Natural killer cell treated with Interleukin-12 subunit alpha and Interleukin-12 subunit beta and Interleukin-15 and Interleukin-18, amount 100 ng/mL, for 72 hours (primary cell): ENCODE measurements around the gene PLEKHG2. TPM values are rescaled to one million over a fixed set of nuclear protein-coding genes. Genes with fewer than 3 reads are reported as not detected.
A peak's percentile ranks its signal among the peaks of the same experiment; 100 is the strongest.

Source experiments
- ATAC-seq, 2 donors: fragments of 150-1000 bp; cut with Tn5 transposase in 1 of 2; sonication (Bioruptor Pico), chemical (Tn5 transposase) in 1 of 2; 2 replicates each; pipeline ENCODE4 v1.10.0; 2021
- DNase-seq: peaks from one replicate; pipeline ENCODE4 v3.0.0; 2022; ENCODE audit warnings: low spot score
- H3K27ac Mint-ChIP-seq, 2 donors: 1 replicate in 1 of 2; 2 replicates in 1 of 2; pipeline ENCODE4 v1.8.0; 2022; ENCODE audit warnings: mixed read lengths in 2 of 2, mild to moderate bottlenecking in 1 of 2, moderate library complexity in 1 of 2
- H3K27me3 Mint-ChIP-seq, 2 donors: 1 replicate in 1 of 2; 2 replicates in 1 of 2; pipeline ENCODE4 v1.8.0; 2022; ENCODE audit warnings: mixed read lengths in 2 of 2
- H3K36me3 Mint-ChIP-seq: one replicate; pipeline ENCODE4 v1.8.0; 2022; ENCODE audit warnings: mixed read lengths
- H3K4me1 Mint-ChIP-seq, 2 donors: 1 replicate in 1 of 2; 2 replicates in 1 of 2; pipeline ENCODE4 v1.8.0; 2022; ENCODE audit warnings: low read depth in 2 of 2, mixed read lengths in 2 of 2, mild to moderate bottlenecking in 1 of 2
- H3K4me3 Mint-ChIP-seq: one replicate; pipeline ENCODE4 v1.8.0; 2022; ENCODE audit warnings: mixed read lengths
- H3K9me3 Mint-ChIP-seq: 2 replicates; pipeline ENCODE4 v1.8.0; 2022; ENCODE audit warnings: mixed read lengths
- total RNA-seq, 2 donors: library from RNA; stranded (reverse); gene quantifications; one replicate each; pipeline ENCODE4 v1.2.3, GENCODE V29; 2022

Gene PLEKHG2
- total RNA-seq, 2 donors from 2014 or later = 30.8 to 68.1 TPM

DNA sequence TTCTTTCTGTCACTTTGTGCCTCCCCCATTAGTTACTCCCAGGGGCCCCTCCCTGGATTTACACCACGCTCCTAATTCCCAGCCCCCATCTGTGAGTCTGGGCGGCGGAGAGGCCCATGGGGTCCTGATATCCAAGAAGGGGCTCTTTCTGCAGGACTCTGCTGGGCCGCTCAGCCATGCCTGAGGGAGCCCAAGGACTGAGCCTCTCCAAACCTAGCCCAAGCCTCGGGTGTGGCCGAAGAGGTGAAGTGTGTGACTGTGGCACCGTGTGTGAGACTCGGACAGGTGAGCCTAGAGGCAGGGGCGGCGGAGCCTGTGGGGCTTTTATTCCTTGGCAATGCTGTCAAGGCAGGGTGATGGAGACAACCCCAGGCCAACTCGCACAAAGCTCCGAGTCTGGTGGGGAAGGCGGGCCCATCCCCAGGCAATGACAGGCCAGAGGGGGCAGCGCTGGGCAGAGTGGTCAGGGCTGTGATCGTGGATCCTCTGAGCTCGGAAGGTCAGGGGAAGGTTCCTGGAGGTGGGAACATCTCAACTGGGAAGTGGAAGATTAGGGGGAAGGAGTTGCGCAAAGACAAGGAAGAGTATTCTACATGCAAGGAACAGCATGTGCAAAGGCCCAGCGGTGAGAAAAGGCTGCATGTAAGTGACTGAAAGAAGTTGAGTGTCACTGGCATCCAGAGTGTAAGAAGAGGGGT lies 1.6 kb downstream of the PLEKHG2 start:
- Mint-ChIP-seq H3K4me1 (peaks cover 39 to 40% of the 10 kb centered on the region in 2 donors), H3K27ac (peak overlapping the region; percentile 54 to 76)

DNA sequence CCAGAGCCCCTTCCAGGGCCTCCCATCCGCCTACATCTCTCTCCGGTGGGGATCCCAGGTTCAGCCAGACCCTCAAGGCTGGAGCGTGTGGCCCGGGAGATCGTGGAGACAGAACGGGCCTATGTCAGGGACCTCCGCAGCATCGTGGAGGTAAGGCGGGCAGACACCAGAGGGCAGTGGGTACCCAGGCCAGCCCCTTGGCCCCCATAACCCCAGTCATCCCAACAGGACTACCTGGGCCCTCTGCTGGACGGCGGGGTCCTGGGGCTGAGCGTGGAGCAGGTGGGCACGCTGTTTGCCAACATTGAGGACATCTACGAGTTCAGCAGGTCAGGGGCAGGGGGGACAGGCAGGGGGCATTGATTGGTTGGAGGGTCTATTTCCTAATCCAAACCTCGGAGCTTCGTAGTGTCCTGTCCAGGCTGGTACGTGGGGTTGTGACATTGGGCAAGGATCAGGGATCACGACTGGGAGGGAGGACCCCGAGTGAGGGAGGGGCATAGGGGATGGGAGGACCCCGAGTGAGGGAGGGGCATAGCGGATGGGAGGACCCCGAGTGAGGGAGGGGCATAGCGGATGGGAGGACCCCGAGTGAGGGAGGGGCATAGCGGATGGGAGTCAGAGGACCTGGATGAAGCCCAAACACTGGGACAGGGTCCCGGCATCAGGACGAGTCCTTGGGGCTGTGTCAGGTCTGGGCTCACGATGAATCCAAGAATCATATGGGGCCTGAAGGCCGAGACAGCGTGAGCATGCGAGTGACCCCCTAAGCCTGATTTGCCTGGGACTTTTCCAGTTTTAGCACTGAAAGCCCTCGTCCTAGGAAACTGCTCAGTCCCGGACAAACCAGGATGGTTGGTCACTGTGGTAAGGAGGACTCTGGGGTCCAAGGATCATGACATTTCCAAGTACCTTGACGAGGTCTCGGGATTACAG lies 2.9 kb downstream of the PLEKHG2 start:
- no peak for ATAC-seq
- Mint-ChIP-seq H3K9me3 (no peaks in the 10 kb centered on the region), H3K27ac (no peak overlapping the region), H3K4me1 (peaks cover 34 to 36% of the 10 kb centered on the region in 2 donors), H3K4me3 (no peak overlapping the region), H3K27me3 (no peaks in the 10 kb centered on the region), H3K36me3 (no peaks in the 10 kb centered on the region)
- no peak for DNase-seq

More for the DNA sequence above, 1.6 kb downstream of the PLEKHG2 start:
- ATAC-seq (no peak), DNase-seq (no peak)
- Mint-ChIP-seq H3K27me3 (no peaks in the 10 kb centered on the region), H3K36me3 (no peaks in the 10 kb centered on the region), H3K4me3 (peak overlapping the region; percentile 81), H3K9me3 (no peaks in the 10 kb centered on the region)

DNA sequence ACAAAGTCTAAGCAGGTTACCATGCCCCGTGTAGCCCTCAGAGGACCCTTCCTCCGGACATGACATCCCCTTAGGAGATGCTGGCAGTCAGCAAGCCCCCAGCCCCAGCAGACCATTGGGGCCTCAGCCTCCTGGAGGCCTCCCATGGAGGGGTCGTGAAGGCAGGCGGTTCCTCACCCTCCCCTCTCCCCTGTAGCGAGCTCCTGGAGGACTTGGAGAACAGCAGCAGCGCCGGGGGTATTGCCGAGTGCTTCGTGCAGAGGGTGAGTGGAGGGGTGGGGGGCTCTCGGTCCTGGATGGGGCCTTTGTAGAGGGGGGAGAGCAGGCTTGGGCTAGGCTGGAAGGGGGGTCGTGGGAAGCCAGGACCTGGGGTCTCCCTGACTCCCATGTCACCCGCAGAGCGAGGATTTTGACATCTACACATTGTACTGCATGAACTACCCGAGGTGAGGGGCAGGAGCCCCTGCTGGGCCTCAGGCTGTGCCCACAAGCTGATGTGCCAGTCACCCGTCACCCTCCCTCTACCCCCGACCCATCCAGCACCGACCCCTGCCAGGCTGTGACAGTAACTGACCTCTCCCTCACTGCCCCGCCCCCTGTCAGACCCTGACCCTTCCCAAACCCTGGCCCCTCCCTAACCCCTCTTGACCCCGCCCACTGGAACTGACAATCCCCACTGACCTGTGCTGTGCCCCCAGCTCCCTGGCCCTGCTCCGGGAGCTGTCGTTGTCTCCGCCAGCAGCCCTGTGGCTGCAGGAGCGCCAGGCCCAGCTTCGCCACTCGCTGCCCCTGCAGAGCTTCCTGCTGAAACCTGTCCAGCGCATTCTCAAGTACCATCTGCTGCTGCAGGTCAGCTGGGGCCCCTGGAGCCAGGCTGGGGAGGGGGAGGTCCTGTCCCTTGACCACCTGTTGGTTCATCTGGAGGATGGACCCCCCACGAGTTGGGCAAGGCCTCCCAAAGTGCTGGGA lies 4.0 kb downstream of the PLEKHG2 start:
- peaks cover 23 to 26% of the 10 kb centered on the region in 2 donors for H3K4me1 Mint-ChIP-seq
- no peak overlapping the region for H3K4me3 Mint-ChIP-seq
- DNase-seq (no peak), ATAC-seq (no peak)
- H3K36me3 Mint-ChIP-seq = no peaks in the 10 kb centered on the region
- no peak overlapping the region for H3K27ac Mint-ChIP-seq
- H3K9me3 Mint-ChIP-seq = no peaks in the 10 kb centered on the region
- H3K27me3 Mint-ChIP-seq = no peaks in the 10 kb centered on the region

GRCh38 chr19:39417463-39418181 lies 5.2 kb downstream of the PLEKHG2 start:
- ATAC-seq (no peak), DNase-seq (no peak)
- no peaks in the 10 kb centered on the region for H3K27me3 Mint-ChIP-seq
- peaks cover 14 to 17% of the 10 kb centered on the region in 2 donors for H3K4me1 Mint-ChIP-seq
- no peaks in the 10 kb centered on the region for H3K9me3 Mint-ChIP-seq
- H3K27ac Mint-ChIP-seq = no peak overlapping the region
- no peak overlapping the region for H3K4me3 Mint-ChIP-seq
- no peaks in the 10 kb centered on the region for H3K36me3 Mint-ChIP-seq

DNA sequence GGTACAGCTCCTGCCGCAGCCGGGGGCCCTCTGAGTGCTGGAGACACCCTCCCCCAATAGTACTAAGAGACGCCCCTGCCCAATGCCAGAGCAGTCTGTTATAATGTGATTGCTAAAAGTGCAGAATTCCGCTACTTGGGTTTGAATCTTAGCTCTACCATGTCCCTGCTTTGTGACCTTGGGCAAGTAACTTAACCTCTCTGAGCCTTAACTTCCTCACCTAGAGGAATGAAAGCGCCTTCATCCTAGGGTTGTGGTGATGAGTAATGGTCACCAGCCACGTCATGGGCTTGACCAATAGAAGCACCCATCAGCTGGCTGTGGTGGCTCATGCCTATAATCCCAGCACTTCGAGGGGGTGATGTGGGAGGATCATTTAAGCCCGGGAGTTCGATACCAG lies 6.5 kb downstream of the PLEKHG2 start:
- no peaks in the 10 kb centered on the region for H3K36me3 Mint-ChIP-seq

DNA sequence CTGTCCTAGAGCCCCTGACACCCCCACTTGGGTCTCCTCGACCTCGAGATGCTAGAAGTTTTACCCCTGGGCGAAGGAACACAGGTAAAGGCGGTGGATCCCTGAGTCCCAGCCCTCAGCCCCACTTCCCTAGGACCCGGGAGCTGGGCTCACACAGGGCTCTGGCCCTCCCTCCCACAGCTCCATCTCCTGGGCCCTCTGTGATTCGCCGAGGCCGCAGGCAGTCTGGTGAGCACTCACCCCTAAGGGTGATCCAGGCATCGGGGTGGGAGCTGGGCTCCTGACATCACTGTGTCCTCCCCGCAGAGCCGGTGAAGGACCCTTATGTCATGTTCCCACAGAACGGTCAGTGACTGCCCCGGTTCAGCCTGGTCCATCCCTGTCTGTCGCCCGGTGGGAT lies 8.3 kb downstream of the PLEKHG2 start:
- DNase-seq (no peak), ATAC-seq (no peak)
- H3K4me3 Mint-ChIP-seq = no peak overlapping the region
- H3K36me3 Mint-ChIP-seq = no peaks in the 10 kb centered on the region
- H3K27ac Mint-ChIP-seq = no peak overlapping the region
- no peaks in the 10 kb centered on the region for H3K9me3 Mint-ChIP-seq
- peaks cover 4 to 5% of the 10 kb centered on the region in 2 donors for H3K4me1 Mint-ChIP-seq
- no peaks in the 10 kb centered on the region for H3K27me3 Mint-ChIP-seq

More for the DNA sequence above, 6.5 kb downstream of the PLEKHG2 start:
- no peaks in the 10 kb centered on the region for H3K27me3 Mint-ChIP-seq
- no peak overlapping the region for H3K27ac Mint-ChIP-seq
- ATAC-seq (no peak), DNase-seq (no peak)
- no peak overlapping the region for H3K4me3 Mint-ChIP-seq
- no peaks in the 10 kb centered on the region for H3K9me3 Mint-ChIP-seq
- peaks cover 9 to 12% of the 10 kb centered on the region in 2 donors for H3K4me1 Mint-ChIP-seq

GRCh38 chr19:39422020-39422419 lies 9.6 kb downstream of the PLEKHG2 start:
- Mint-ChIP-seq H3K36me3 (no peaks in the 10 kb centered on the region), H3K27me3 (no peaks in the 10 kb centered on the region), H3K27ac (no peak overlapping the region), H3K4me1 (peaks cover 6 to 11% of the 10 kb centered on the region in 2 donors), H3K4me3 (no peak overlapping the region), H3K9me3 (no peaks in the 10 kb centered on the region)
- ATAC-seq (no peak), DNase-seq (no peak)

DNA sequence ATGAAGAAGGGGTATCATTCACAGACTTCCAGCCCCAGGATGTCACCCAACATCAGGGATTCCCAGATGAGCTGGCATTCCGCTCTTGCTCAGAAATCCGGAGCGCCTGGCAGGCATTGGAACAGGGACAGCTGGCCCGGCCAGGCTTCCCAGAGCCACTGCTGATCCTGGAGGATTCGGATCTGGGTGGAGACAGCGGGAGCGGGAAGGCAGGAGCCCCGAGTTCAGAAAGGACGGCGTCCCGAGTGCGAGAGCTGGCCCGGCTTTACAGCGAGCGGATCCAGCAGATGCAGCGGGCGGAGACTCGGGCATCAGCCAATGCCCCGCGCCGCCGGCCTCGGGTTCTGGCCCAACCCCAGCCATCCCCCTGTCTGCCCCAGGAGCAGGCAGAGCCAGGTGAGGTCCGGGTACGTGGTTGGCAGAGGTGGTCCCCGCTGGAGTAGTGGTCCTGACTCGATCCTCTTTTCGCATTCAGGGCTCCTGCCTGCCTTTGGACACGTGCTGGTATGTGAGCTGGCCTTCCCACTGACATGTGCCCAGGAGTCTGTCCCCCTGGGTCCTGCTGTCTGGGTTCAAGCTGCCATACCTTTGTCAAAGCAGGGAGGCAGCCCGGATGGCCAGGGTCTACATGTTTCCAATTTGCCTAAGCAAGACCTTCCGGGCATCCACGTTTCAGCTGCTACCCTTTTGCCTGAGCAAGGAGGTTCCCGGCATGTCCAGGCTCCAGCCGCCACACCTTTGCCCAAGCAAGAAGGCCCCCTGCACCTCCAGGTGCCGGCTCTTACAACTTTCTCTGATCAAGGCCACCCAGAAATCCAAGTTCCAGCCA lies 11.0 kb downstream of the PLEKHG2 start:
- ATAC-seq = no peak
- no peaks in the 10 kb centered on the region for H3K36me3 Mint-ChIP-seq
- H3K4me3 Mint-ChIP-seq = no peak overlapping the region
- no peak for DNase-seq
- H3K27ac Mint-ChIP-seq = no peak overlapping the region
- H3K4me1 Mint-ChIP-seq = peaks cover 3 to 11% of the 10 kb centered on the region in 2 donors
- H3K27me3 Mint-ChIP-seq = no peaks in the 10 kb centered on the region
- H3K9me3 Mint-ChIP-seq = no peaks in the 10 kb centered on the region

DNA sequence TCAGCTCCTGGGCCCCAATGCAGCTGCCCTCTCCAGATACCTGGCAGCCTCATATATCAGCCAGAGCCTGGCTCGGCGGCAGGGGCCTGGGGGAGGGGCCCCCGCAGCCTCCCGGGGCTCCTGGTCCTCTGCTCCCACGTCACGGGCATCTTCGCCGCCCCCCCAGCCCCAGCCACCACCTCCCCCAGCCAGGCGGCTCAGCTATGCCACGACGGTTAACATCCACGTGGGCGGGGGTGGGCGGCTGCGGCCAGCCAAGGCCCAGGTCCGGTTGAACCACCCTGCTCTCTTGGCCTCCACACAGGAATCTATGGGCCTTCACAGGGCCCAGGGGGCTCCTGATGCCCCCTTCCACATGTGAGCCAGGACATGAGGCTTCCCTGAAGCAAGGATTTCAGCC lies 12.5 kb downstream of the PLEKHG2 start:
- ATAC-seq (no peak), DNase-seq (no peak)
- Mint-ChIP-seq H3K27me3 (no peaks in the 10 kb centered on the region), H3K27ac (no peak overlapping the region), H3K36me3 (no peaks in the 10 kb centered on the region), H3K4me3 (no peak overlapping the region), H3K4me1 (peaks cover 3 to 11% of the 10 kb centered on the region in 2 donors), H3K9me3 (no peaks in the 10 kb centered on the region)

- H3K27me3 Mint-ChIP-seq = no peaks in the 10 kb centered on the region
- ATAC-seq (no peak), DNase-seq (no peak)
- no peak overlapping the region for H3K27ac Mint-ChIP-seq
- no peaks in the 10 kb centered on the region for H3K36me3 Mint-ChIP-seq
- H3K4me1 Mint-ChIP-seq = peaks cover 3 to 16% of the 10 kb centered on the region in 2 donors
- H3K9me3 Mint-ChIP-seq = no peaks in the 10 kb centered on the region
- no peak overlapping the region for H3K4me3 Mint-ChIP-seq
Observed at GRCh38 chr19:39425744-39426143, 13.3 kb downstream of the PLEKHG2 start.

DNA sequence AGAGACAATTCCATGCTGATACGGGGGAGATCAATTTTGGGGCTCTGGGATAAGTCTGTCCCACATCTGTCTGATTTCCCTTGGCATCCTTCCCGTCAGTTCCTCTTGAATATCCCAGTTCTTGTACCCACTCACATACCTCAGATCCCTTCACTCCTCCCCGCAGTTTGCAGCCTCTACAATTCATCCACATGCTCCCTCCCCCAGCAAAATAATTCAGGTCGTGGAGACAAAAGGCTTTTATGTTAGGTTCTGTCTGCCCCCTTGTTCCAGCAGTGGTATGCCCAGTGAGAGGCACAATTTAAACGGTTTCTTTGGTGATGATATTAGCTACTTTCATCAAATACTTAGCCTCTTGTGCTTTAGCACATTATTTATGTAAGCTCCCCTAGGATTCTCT lies 13.7 kb downstream of the PLEKHG2 start:
- DNase-seq = no peak
- H3K4me3 Mint-ChIP-seq = no peak overlapping the region
- H3K4me1 Mint-ChIP-seq = peaks cover 3 to 20% of the 10 kb centered on the region in 2 donors
- ATAC-seq = no peak
- no peaks in the 10 kb centered on the region for H3K36me3 Mint-ChIP-seq
- H3K27me3 Mint-ChIP-seq = no peaks in the 10 kb centered on the region
- no peak overlapping the region for H3K27ac Mint-ChIP-seq
- H3K9me3 Mint-ChIP-seq = no peaks in the 10 kb centered on the region

DNA sequence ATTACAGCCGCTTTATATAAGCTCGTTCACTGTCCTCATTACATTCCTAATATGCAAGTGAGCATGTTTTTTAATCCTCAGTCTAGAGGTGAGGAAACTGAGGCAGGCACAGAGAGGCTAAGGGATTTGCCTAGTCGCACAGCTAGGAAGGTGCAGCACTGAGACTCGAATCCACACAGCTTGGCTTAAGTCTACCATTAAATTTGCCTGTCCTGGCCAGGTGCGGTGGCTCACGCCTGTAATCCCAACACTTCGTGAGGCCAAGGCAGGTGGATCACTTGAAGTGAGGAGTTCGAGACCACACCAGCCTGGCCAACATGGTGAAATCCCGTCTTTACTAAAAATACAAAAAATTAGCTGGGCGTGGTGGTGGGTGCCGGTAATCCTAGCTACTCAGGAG lies 15.2 kb downstream of the PLEKHG2 start:
- DNase-seq = no peak
- no peaks in the 10 kb centered on the region for H3K9me3 Mint-ChIP-seq

More for the DNA sequence above, 15.2 kb downstream of the PLEKHG2 start:
- Mint-ChIP-seq H3K27ac (no peak overlapping the region), H3K27me3 (no peaks in the 10 kb centered on the region), H3K4me3 (no peak overlapping the region), H3K36me3 (no peaks in the 10 kb centered on the region), H3K4me1 (peaks cover 3 to 20% of the 10 kb centered on the region in 2 donors)
- no peak for ATAC-seq
